Measurements from ENCODE around the gene CPNE6. TPM values are rescaled to one million over a fixed set of nuclear protein-coding genes. Genes with fewer than 3 reads are reported as not detected.

Gene CPNE6
- total and polyA plus RNA-seq, 2 of the 13 experiments (the other 11 are each of a cell fraction or from before 2014, with no cell fraction given): not detected

DNA sequence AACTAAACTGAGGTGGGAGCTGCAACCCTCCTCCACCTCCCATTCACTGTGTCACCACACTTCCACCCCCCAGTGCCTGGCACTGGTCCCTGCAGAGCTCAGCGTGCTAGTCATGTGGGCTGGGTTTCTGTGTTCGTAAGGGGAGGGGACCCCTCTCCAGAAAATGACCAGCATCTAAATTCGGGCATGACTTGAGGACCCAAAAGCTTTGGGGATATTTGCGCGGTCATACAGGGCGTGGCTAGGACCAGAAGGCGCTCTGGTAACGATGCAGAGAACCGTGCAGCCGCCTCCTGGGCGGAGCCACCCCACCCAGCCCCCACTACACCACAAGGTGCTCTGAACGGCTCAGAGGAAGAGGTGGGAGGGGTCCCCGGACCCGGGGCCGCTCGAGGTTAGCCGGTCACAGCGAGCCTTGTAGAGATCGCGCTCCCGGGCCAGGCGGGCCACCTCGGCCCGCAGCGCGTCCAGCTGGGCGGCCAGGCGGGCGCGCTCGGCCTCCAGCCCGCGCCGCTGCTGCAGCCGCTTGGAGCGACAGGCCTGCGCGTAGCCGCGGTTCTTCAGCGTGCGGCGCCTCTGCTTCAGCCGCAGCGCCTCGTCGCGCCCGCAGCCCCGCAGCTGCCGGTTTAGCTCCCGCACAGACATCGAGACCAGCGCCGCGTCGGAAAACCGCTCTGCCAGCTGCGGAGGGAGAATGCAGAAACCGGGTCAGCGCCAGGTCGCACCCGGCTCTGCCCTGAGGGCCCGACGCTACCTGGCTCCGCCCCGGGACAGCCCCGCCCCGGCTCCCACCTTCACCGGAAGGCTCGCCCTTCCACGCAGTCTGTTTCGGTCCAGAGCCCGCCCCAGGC is 9.8 kb downstream of the CPNE6 start (continued):
- TF ChIP-seq DNMT1 (CRISPR knock-in tag; IDR thresholded peaks at IDR 0.05): 0 out of 2 replicates have a peak, but pooled peaks have one; percentile 73
- TF ChIP-seq, protein P1, sequence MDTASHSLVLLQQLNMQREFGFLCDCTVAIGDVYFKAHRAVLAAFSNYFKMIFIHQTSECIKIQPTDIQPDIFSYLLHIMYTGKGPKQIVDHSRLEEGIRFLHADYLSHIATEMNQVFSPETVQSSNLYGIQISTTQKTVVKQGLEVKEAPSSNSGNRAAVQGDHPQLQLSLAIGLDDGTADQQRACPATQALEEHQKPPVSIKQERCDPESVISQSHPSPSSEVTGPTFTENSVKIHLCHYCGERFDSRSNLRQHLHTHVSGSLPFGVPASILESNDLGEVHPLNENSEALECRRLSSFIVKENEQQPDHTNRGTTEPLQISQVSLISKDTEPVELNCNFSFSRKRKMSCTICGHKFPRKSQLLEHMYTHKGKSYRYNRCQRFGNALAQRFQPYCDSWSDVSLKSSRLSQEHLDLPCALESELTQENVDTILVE (CRISPR knock-in tag; IDR thresholded peaks at IDR 0.05): peak; percentile 74; the same call in 1 of the 2 replicates
- no peak; the same call in none of the 2 replicates for TF ChIP-seq ZNF225 (CRISPR knock-in tag; IDR thresholded peaks at IDR 0.05)
- TF ChIP-seq, protein P2, sequence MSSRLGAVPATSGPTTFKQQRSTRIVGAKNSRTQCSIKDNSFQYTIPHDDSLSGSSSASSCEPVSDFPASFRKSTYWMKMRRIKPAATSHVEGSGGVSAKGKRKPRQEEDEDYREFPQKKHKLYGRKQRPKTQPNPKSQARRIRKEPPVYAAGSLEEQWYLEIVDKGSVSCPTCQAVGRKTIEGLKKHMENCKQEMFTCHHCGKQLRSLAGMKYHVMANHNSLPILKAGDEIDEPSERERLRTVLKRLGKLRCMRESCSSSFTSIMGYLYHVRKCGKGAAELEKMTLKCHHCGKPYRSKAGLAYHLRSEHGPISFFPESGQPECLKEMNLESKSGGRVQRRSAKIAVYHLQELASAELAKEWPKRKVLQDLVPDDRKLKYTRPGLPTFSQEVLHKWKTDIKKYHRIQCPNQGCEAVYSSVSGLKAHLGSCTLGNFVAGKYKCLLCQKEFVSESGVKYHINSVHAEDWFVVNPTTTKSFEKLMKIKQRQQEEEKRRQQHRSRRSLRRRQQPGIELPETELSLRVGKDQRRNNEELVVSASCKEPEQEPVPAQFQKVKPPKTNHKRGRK (CRISPR knock-in tag; IDR thresholded peaks at IDR 0.05): no peak
- TF ChIP-seq ZNF75D (CRISPR knock-in tag; IDR thresholded peaks at IDR 0.05; ENCODE audit: borderline replicate concordance): no peak
- no peak for TF ChIP-seq SNAPC2 (CRISPR knock-in tag; IDR thresholded peaks at IDR 0.05)
- TF ChIP-seq HMG20B (CRISPR knock-in tag; conservative IDR thresholded peaks at IDR 0.05): peak; percentile 59
- TF ChIP-seq, protein P3, sequence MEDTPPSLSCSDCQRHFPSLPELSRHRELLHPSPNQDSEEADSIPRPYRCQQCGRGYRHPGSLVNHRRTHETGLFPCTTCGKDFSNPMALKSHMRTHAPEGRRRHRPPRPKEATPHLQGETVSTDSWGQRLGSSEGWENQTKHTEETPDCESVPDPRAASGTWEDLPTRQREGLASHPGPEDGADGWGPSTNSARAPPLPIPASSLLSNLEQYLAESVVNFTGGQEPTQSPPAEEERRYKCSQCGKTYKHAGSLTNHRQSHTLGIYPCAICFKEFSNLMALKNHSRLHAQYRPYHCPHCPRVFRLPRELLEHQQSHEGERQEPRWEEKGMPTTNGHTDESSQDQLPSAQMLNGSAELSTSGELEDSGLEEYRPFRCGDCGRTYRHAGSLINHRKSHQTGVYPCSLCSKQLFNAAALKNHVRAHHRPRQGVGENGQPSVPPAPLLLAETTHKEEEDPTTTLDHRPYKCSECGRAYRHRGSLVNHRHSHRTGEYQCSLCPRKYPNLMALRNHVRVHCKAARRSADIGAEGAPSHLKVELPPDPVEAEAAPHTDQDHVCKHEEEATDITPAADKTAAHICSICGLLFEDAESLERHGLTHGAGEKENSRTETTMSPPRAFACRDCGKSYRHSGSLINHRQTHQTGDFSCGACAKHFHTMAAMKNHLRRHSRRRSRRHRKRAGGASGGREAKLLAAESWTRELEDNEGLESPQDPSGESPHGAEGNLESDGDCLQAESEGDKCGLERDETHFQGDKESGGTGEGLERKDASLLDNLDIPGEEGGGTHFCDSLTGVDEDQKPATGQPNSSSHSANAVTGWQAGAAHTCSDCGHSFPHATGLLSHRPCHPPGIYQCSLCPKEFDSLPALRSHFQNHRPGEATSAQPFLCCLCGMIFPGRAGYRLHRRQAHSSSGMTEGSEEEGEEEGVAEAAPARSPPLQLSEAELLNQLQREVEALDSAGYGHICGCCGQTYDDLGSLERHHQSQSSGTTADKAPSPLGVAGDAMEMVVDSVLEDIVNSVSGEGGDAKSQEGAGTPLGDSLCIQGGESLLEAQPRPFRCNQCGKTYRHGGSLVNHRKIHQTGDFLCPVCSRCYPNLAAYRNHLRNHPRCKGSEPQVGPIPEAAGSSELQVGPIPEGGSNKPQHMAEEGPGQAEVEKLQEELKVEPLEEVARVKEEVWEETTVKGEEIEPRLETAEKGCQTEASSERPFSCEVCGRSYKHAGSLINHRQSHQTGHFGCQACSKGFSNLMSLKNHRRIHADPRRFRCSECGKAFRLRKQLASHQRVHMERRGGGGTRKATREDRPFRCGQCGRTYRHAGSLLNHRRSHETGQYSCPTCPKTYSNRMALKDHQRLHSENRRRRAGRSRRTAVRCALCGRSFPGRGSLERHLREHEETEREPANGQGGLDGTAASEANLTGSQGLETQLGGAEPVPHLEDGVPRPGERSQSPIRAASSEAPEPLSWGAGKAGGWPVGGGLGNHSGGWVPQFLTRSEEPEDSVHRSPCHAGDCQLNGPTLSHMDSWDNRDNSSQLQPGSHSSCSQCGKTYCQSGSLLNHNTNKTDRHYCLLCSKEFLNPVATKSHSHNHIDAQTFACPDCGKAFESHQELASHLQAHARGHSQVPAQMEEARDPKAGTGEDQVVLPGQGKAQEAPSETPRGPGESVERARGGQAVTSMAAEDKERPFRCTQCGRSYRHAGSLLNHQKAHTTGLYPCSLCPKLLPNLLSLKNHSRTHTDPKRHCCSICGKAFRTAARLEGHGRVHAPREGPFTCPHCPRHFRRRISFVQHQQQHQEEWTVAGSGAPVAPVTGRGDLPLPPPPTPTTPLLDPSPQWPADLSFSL (CRISPR knock-in tag; IDR thresholded peaks at IDR 0.05): no peak
- no peak for TF ChIP-seq GABPA (IDR thresholded peaks at IDR 0.05; ENCODE audit: low read depth, low read length)
- no peak for TF ChIP-seq GABPA (CRISPR knock-in tag; IDR thresholded peaks at IDR 0.05; ENCODE audit: low read depth)
- TF ChIP-seq TOPORS (CRISPR knock-in tag; IDR thresholded peaks at IDR 0.05): no peak
- TF ChIP-seq ZNF883 (CRISPR knock-in tag; IDR thresholded peaks at IDR 0.05; ENCODE audit: not compliant biosample characterization): peak; percentile 62
- no peak for TF ChIP-seq ZNF644 (CRISPR knock-in tag; IDR thresholded peaks at IDR 0.05; ENCODE audit: low read depth)
- no peak for TF ChIP-seq PRMT3 (CRISPR knock-in tag; IDR thresholded peaks at IDR 0.05; ENCODE audit: borderline replicate concordance, low read depth)
- no peak for TF ChIP-seq RBAK (CRISPR knock-in tag; IDR thresholded peaks at IDR 0.05)
- no peak for TF ChIP-seq ZNF430 (CRISPR knock-in tag; IDR thresholded peaks at IDR 0.05)
- no peak for TF ChIP-seq HDAC1 (CRISPR knock-in tag; IDR thresholded peaks at IDR 0.05)
- no peak; the same call in 1 of the 2 replicates for TF ChIP-seq BRD4 (CRISPR knock-in tag; IDR thresholded peaks at IDR 0.05)
- TF ChIP-seq EEA1 (CRISPR knock-in tag; IDR thresholded peaks at IDR 0.05; ENCODE audit: borderline replicate concordance): no peak; the same call in 1 of the 2 replicates

Data from HepG2 (cell line).